Measurements from ENCODE around the gene MACROH2A2. TPM values are rescaled to one million over a fixed set of nuclear protein-coding genes. Genes with fewer than 3 reads are reported as not detected.

The MACROH2A2 gene
- total RNA-seq, 1 donor from 2014 or later: 15.5 TPM

- intact Hi-C loops (cut with DNase I): no loop called here
- H3K27ac ChIP-seq: no peak overlapping the region
- H3K4me1 ChIP-seq: peaks cover 28% of the 10 kb centered on the region
- H3K27me3 ChIP-seq: no peaks in the 10 kb centered on the region
- TF ChIP-seq CTCF (IDR thresholded peaks at IDR 0.05) (no peak), POLR2AphosphoS5 (IDR thresholded peaks at IDR 0.05; ENCODE audit: insufficient read depth in 1 of 2, low read depth in 1 of 2) (no peak), POLR2A (IDR thresholded peaks at IDR 0.05) (no peak)
- no peaks in the 10 kb centered on the region for H3K9me3 ChIP-seq
- H3K4me3 ChIP-seq: no peak overlapping the region
- DNase-seq (ENCODE audit: extremely low spot score in 2 of 2): no peak
- H3K36me3 ChIP-seq: peaks cover 0 to 10% of the 10 kb centered on the region in 2 donors
Observed at GRCh38 chr10:70140297-70140696, 87.7 kb downstream of the MACROH2A2 start.

GRCh38 chr10:70142555-70142954, 89.9 kb downstream of the MACROH2A2 start:
- no peak overlapping the region for H3K4me3 ChIP-seq
- H3K27ac ChIP-seq: no peak overlapping the region
- TF ChIP-seq CTCF (IDR thresholded peaks at IDR 0.05) (no peak), POLR2AphosphoS5 (IDR thresholded peaks at IDR 0.05; ENCODE audit: insufficient read depth in 1 of 2, low read depth in 1 of 2) (no peak), POLR2A (IDR thresholded peaks at IDR 0.05) (no peak)
- H3K9me3 ChIP-seq: no peaks in the 10 kb centered on the region
- peaks cover 0 to 10% of the 10 kb centered on the region in 2 donors for H3K36me3 ChIP-seq
- no peak for DNase-seq (ENCODE audit: extremely low spot score in 2 of 2)
- peaks cover 37% of the 10 kb centered on the region for H3K4me1 ChIP-seq
- intact Hi-C loops (cut with DNase I): no loop called here
- no peaks in the 10 kb centered on the region for H3K27me3 ChIP-seq

GRCh38 chr10:70144372-70145110, 91.9 kb downstream of the MACROH2A2 start:
- intact Hi-C loops (cut with DNase I): no loop called here
- Histone ChIP-seq H3K9me3 (no peaks in the 10 kb centered on the region), H3K4me3 (peak overlapping the region; percentile 76 to 89), H3K27me3 (no peaks in the 10 kb centered on the region), H3K36me3 (peaks cover 0 to 14% of the 10 kb centered on the region in 2 donors), H3K4me1 (peaks cover 29% of the 10 kb centered on the region), H3K27ac (peak overlapping the region; percentile 94)
- DNase-seq (ENCODE audit: extremely low spot score in 2 of 2): no peak
- TF ChIP-seq POLR2A (IDR thresholded peaks at IDR 0.05): no peak
- TF ChIP-seq CTCF (IDR thresholded peaks at IDR 0.05): no peak
- no peak for TF ChIP-seq POLR2AphosphoS5 (IDR thresholded peaks at IDR 0.05; ENCODE audit: insufficient read depth in 1 of 2, low read depth in 1 of 2)

- Histone ChIP-seq H3K9me3 (no peaks in the 10 kb centered on the region), H3K36me3 (peaks cover 0 to 16% of the 10 kb centered on the region in 2 donors), H3K4me1 (peaks cover 29% of the 10 kb centered on the region), H3K27me3 (no peaks in the 10 kb centered on the region), H3K27ac (peak overlapping the region; percentile 94), H3K4me3 (peak overlapping the region; percentile 76 to 89)
- TF ChIP-seq CTCF (IDR thresholded peaks at IDR 0.05): no peak
- no peak for TF ChIP-seq POLR2AphosphoS5 (IDR thresholded peaks at IDR 0.05; ENCODE audit: insufficient read depth in 1 of 2, low read depth in 1 of 2)
- TF ChIP-seq POLR2A (IDR thresholded peaks at IDR 0.05): no peak
- intact Hi-C loops (cut with DNase I): no loop called here
- DNase-seq (ENCODE audit: extremely low spot score in 2 of 2): no peak
Observed at GRCh38 chr10:70145166-70145665, 92.6 kb downstream of the MACROH2A2 start.
